Caco-2 (cell line): ENCODE data around the gene CLDN22. TPM values are rescaled to one million over a fixed set of nuclear protein-coding genes. Genes with fewer than 3 reads are reported as not detected.

Experiments used
- BruUV-seq: library from RNA; stranded (reverse); fragments of 400-500 nt; replicated peaks from 2 replicates; lab custom pipeline; 2021; lab: Mats Ljungman, UMichigan
- CTCF ChIA-PET: fragments of 300-600 bp; sonication (Branson Sonifier 250); formaldehyde crosslinking; loops from one replicate; lab custom pipeline; 2022; ENCODE audit warnings: antibody characterized with exemption; lab: Charles Lee
- POLR2A ChIA-PET: fragments of 300-600 bp; sonication (Branson Sonifier 250); formaldehyde crosslinking; loops from one replicate; lab custom pipeline; 2022; ENCODE audit warnings: antibody characterized with exemption; lab: Charles Lee
- DNase-seq, 2 experiments: peaks; one replicate each; pipeline versions ENCODE4 v3.0.0 to v3.0.0-alpha.2; 2020 to 2022
- H3K27me3 ChIP-seq: replicated peaks from 2 replicates; pipeline ENCODE4 v1.6.0; 2011; ENCODE audit warnings: low read length; ENCODE audit not compliant: control insufficient read depth, insufficient read depth
- H3K36me3 ChIP-seq: 2 replicates; pipeline ENCODE4 v1.5.1; 2011; ENCODE audit warnings: low read length; ENCODE audit not compliant: control insufficient read depth, insufficient read depth
- H3K4me1 ChIP-seq: fragments of 250-450 bp; sonication (Bioruptor Pico); 2 replicates; pipeline ENCODE4 v1.5.1; 2020; ENCODE audit warnings: mild to moderate bottlenecking
- H3K4me3 ChIP-seq: 2 replicates; pipeline ENCODE4 v1.5.1; 2011; ENCODE audit warnings: low read depth, mild to moderate bottlenecking, control low read depth, low read length
- H3K9me3 ChIP-seq: fragments of 250-450 bp; sonication (Bioruptor Pico); 2 replicates; pipeline ENCODE4 v1.5.1; 2020; ENCODE audit warnings: mild to moderate bottlenecking, moderate library complexity
- H3K27ac Mint-ChIP-seq: one replicate; pipeline ENCODE4 v1.8.0; 2022; ENCODE audit warnings: mixed read lengths; ENCODE audit not compliant: unreplicated experiment
- H3K27me3 Mint-ChIP-seq: one replicate; pipeline ENCODE4 v1.8.0; 2022; ENCODE audit warnings: mixed read lengths; ENCODE audit not compliant: insufficient read depth, unreplicated experiment
- H3K36me3 Mint-ChIP-seq: one replicate; pipeline ENCODE4 v1.8.0; 2022; ENCODE audit warnings: mild to moderate bottlenecking, mixed read lengths; ENCODE audit not compliant: insufficient read depth, unreplicated experiment
- H3K4me1 Mint-ChIP-seq: one replicate; pipeline ENCODE4 v1.8.0; 2022; ENCODE audit warnings: low read depth, mixed read lengths; ENCODE audit not compliant: unreplicated experiment
- H3K4me3 Mint-ChIP-seq: one replicate; pipeline ENCODE4 v1.8.0; 2022; ENCODE audit warnings: mild to moderate bottlenecking, moderate library complexity, mixed read lengths; ENCODE audit not compliant: unreplicated experiment
- H3K9me3 Mint-ChIP-seq: one replicate; pipeline ENCODE4 v1.8.0; 2022; ENCODE audit warnings: mixed read lengths; ENCODE audit not compliant: unreplicated experiment
- intact Hi-C: fragments of 100-400 bp; cut with micrococcal nuclease; formaldehyde crosslinking; loops from one replicate; pipeline ENCODE4 v1.10.0; 2022; ENCODE audit not compliant: unreplicated experiment
- total RNA-seq: library from RNA; stranded (reverse); gene quantifications from 2 replicates; pipeline ENCODE4 v1.2.3, GENCODE V29; 2022
- TF ChIP-seq, protein P1 (sequence below), 2 experiments: fragments of 200-600 bp in 1 of 2; IDR thresholded peaks; 1 replicate in 1 of 2; 2 replicates in 1 of 2; pipeline versions ENCODE4 v1.5.1 to v1.8.0; 2011 to 2022; ENCODE audit warnings: antibody characterized with exemption in 1 of 2, control low read depth in 1 of 2, inconsistent platforms in 1 of 2, low read depth in 1 of 2, low read length in 1 of 2, mild to moderate bottlenecking in 1 of 2, moderate library complexity in 1 of 2; ENCODE audit not compliant: insufficient read depth in 1 of 2, severe bottlenecking in 1 of 2, unreplicated experiment in 1 of 2

Gene CLDN22
- total RNA-seq, 1 experiment from 2014 or later: not detected

DNA sequence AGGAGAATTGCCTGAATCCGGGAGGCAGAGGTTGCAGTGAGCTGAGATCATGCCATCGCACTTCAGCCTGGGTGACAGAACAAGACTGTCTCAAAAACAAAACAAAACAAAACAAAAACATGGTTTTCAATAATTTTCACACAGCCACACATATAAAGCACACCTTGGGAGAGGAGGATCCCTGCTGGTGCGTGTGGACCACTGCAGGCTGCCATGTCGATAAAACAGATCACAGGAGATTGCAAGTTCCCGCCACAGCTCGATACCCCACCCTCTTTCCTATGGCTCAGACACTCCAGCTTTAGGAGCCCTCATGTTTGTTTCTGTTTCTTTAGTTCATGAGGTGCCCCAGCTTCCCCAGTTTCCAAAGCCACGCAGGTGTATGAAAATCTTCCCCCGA lies 33.5 kb upstream of the CLDN22 start:
- peak in 1 of 2 experiments; percentile 11 for DNase-seq
- no peaks in the 10 kb centered on the region for H3K27me3 ChIP-seq
- intact Hi-C loops: no loop called here
- ChIA-PET POLR2A (no interaction called here), CTCF (no interaction called here)
- peaks cover 14% of the 10 kb centered on the region for H3K4me1 ChIP-seq
- Mint-ChIP-seq H3K4me1 (no peaks in the 10 kb centered on the region), H3K9me3 (no peaks in the 10 kb centered on the region), H3K4me3 (no peak overlapping the region), H3K27me3 (no peaks in the 10 kb centered on the region), H3K27ac (no peak overlapping the region), H3K36me3 (no peaks in the 10 kb centered on the region)
- BruUV-seq: no TSS peak
- no peak overlapping the region for H3K4me3 ChIP-seq
- TF ChIP-seq, protein P1, sequence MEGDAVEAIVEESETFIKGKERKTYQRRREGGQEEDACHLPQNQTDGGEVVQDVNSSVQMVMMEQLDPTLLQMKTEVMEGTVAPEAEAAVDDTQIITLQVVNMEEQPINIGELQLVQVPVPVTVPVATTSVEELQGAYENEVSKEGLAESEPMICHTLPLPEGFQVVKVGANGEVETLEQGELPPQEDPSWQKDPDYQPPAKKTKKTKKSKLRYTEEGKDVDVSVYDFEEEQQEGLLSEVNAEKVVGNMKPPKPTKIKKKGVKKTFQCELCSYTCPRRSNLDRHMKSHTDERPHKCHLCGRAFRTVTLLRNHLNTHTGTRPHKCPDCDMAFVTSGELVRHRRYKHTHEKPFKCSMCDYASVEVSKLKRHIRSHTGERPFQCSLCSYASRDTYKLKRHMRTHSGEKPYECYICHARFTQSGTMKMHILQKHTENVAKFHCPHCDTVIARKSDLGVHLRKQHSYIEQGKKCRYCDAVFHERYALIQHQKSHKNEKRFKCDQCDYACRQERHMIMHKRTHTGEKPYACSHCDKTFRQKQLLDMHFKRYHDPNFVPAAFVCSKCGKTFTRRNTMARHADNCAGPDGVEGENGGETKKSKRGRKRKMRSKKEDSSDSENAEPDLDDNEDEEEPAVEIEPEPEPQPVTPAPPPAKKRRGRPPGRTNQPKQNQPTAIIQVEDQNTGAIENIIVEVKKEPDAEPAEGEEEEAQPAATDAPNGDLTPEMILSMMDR (IDR thresholded peaks at IDR 0.05; ENCODE audit: insufficient read depth in 1 of 2, low read depth in 1 of 2, low read length in 1 of 2, severe bottlenecking in 1 of 2, unreplicated experiment in 1 of 2): no peak
- no peaks in the 10 kb centered on the region for H3K36me3 ChIP-seq
- no peaks in the 10 kb centered on the region for H3K9me3 ChIP-seq

DNA sequence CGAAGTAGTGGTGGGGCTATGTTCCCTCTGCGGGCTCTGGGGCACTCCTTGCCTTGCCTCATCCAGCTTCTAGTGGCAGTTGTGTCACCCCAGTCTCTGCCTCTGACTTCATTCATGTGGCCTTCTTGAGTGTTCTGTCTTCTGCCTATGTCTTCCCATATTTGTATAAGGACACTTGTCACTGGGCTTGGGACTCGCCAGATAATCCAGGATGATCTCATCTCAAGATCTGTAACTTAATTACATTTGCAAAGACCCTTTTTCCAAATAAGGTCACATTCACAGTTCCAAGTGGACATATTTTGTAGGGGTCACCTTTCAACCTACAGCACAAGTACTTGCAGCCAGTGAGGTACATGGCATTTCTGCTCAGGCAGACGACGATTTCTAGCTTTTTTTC lies 32.5 kb upstream of the CLDN22 start:
- intact Hi-C loops: no loop called here
- BruUV-seq: no TSS peak
- no peaks in the 10 kb centered on the region for H3K4me1 Mint-ChIP-seq
- H3K9me3 ChIP-seq: no peaks in the 10 kb centered on the region
- DNase-seq: no peak
- H3K27me3 ChIP-seq: no peaks in the 10 kb centered on the region
- ChIA-PET POLR2A (no interaction called here), CTCF (no interaction called here)
- H3K4me3 Mint-ChIP-seq: no peak overlapping the region
- H3K36me3 Mint-ChIP-seq: no peaks in the 10 kb centered on the region
- H3K4me3 ChIP-seq: no peak overlapping the region
- H3K27me3 Mint-ChIP-seq: no peaks in the 10 kb centered on the region
- no peaks in the 10 kb centered on the region for H3K9me3 Mint-ChIP-seq
- H3K27ac Mint-ChIP-seq: no peak overlapping the region
- peaks cover 14% of the 10 kb centered on the region for H3K4me1 ChIP-seq
- no peaks in the 10 kb centered on the region for H3K36me3 ChIP-seq
- TF ChIP-seq, protein P1 (IDR thresholded peaks at IDR 0.05; ENCODE audit: insufficient read depth in 1 of 2, low read depth in 1 of 2, low read length in 1 of 2, severe bottlenecking in 1 of 2, unreplicated experiment in 1 of 2): no peak

- Mint-ChIP-seq H3K36me3 (no peaks in the 10 kb centered on the region), H3K4me1 (no peaks in the 10 kb centered on the region), H3K9me3 (no peaks in the 10 kb centered on the region), H3K27ac (no peak overlapping the region), H3K27me3 (no peaks in the 10 kb centered on the region), H3K4me3 (no peak overlapping the region)
- TF ChIP-seq, protein P1 (IDR thresholded peaks at IDR 0.05; ENCODE audit: insufficient read depth in 1 of 2, low read depth in 1 of 2, low read length in 1 of 2, severe bottlenecking in 1 of 2, unreplicated experiment in 1 of 2): no peak
- ChIA-PET CTCF (no interaction called here), POLR2A (no interaction called here)
- Histone ChIP-seq H3K4me1 (peaks cover 14% of the 10 kb centered on the region), H3K4me3 (no peak overlapping the region), H3K9me3 (no peaks in the 10 kb centered on the region), H3K36me3 (no peaks in the 10 kb centered on the region), H3K27me3 (no peaks in the 10 kb centered on the region)
- no peak for DNase-seq
- intact Hi-C loops: no loop called here
- BruUV-seq: no TSS peak
These were observed 30.4 kb upstream of the CLDN22 start for GRCh38 chr4:183350317-183351071.
